Osteocyte (in vitro differentiated cells): ENCODE results near the gene SPATA16. TPM values are rescaled to one million over a fixed set of nuclear protein-coding genes. Genes with fewer than 3 reads are reported as not detected.

Experiments used
- DNase-seq: peaks from one replicate; pipeline ENCODE4 v3.0.0; 2021; ENCODE audit warnings: mixed read lengths; ENCODE audit not compliant: unreplicated experiment; ENCODE audit errors: extremely low spot score
- H3K27ac Mint-ChIP-seq: one replicate; pipeline ENCODE4 v1.8.0; 2021; ENCODE audit warnings: mild to moderate bottlenecking, mixed read lengths; ENCODE audit not compliant: unreplicated experiment
- H3K27me3 Mint-ChIP-seq: one replicate; pipeline ENCODE4 v1.8.0; 2021; ENCODE audit warnings: mixed read lengths; ENCODE audit not compliant: unreplicated experiment
- H3K36me3 Mint-ChIP-seq: one replicate; pipeline ENCODE4 v1.8.0; 2021; ENCODE audit warnings: mixed read lengths; ENCODE audit not compliant: unreplicated experiment
- H3K4me1 Mint-ChIP-seq: one replicate; pipeline ENCODE4 v1.8.0; 2021; ENCODE audit warnings: mixed read lengths; ENCODE audit not compliant: unreplicated experiment
- H3K4me3 Mint-ChIP-seq: one replicate; pipeline ENCODE4 v1.8.0; 2021; ENCODE audit warnings: mild to moderate bottlenecking, moderate library complexity, mixed read lengths; ENCODE audit not compliant: unreplicated experiment
- H3K9me3 Mint-ChIP-seq: one replicate; pipeline ENCODE4 v1.8.0; 2021; ENCODE audit warnings: mixed read lengths; ENCODE audit not compliant: unreplicated experiment
- CTCF ChIP-seq: fragments of 200-600 bp; sonication (generic); IDR thresholded peaks from 2 replicates; pipeline ENCODE4 v1.5.0; 2021; ENCODE audit warnings: antibody characterized with exemption, mild to moderate bottlenecking, moderate library complexity
- total RNA-seq: library from RNA; stranded (reverse); gene quantifications from 2 replicates; pipeline ENCODE4 v1.2.1, GENCODE V29; 2021

Gene SPATA16
- total RNA-seq, 1 donor from 2014 or later, result not detected

GRCh38 chr3:173044998-173045397 is 96.0 kb downstream of the SPATA16 start:
- Mint-ChIP-seq H3K27me3 (peaks cover 29% of the 10 kb centered on the region), H3K27ac (no peak overlapping the region), H3K36me3 (no peaks in the 10 kb centered on the region), H3K4me1 (no peaks in the 10 kb centered on the region), H3K9me3 (no peaks in the 10 kb centered on the region), H3K4me3 (no peak overlapping the region)
- no peak for DNase-seq
- no peak for TF ChIP-seq CTCF

GRCh38 chr3:173043757-173044156 is 97.3 kb downstream of the SPATA16 start:
- peaks cover 29% of the 10 kb centered on the region for H3K27me3 Mint-ChIP-seq
- no peak overlapping the region for H3K27ac Mint-ChIP-seq
- no peaks in the 10 kb centered on the region for H3K4me1 Mint-ChIP-seq
- H3K4me3 Mint-ChIP-seq, result no peak overlapping the region
- H3K9me3 Mint-ChIP-seq, result no peaks in the 10 kb centered on the region
- TF ChIP-seq CTCF, result no peak
- no peaks in the 10 kb centered on the region for H3K36me3 Mint-ChIP-seq
- DNase-seq, result no peak

GRCh38 chr3:173038484-173038871 is 102.6 kb downstream of the SPATA16 start:
- Mint-ChIP-seq H3K27me3 (peaks cover 21% of the 10 kb centered on the region), H3K27ac (no peak overlapping the region), H3K36me3 (no peaks in the 10 kb centered on the region), H3K4me1 (no peaks in the 10 kb centered on the region), H3K9me3 (no peaks in the 10 kb centered on the region), H3K4me3 (no peak overlapping the region)
- DNase-seq, result no peak
- TF ChIP-seq CTCF, result no peak

GRCh38 chr3:173037840-173038483 is 103.1 kb downstream of the SPATA16 start:
- Mint-ChIP-seq H3K4me3 (no peak overlapping the region), H3K27ac (no peak overlapping the region), H3K4me1 (no peaks in the 10 kb centered on the region), H3K9me3 (no peaks in the 10 kb centered on the region), H3K36me3 (no peaks in the 10 kb centered on the region), H3K27me3 (peaks cover 21% of the 10 kb centered on the region)
- no peak for TF ChIP-seq CTCF
- DNase-seq, result no peak

- no peak for TF ChIP-seq CTCF
- H3K4me1 Mint-ChIP-seq, result no peaks in the 10 kb centered on the region
- no peak overlapping the region for H3K27ac Mint-ChIP-seq
- no peak for DNase-seq
- H3K9me3 Mint-ChIP-seq, result no peaks in the 10 kb centered on the region
- H3K36me3 Mint-ChIP-seq, result no peaks in the 10 kb centered on the region
- H3K4me3 Mint-ChIP-seq, result no peak overlapping the region
- H3K27me3 Mint-ChIP-seq, result peaks cover 38% of the 10 kb centered on the region
These were observed 110.8 kb downstream of the SPATA16 start for GRCh38 chr3:173030273-173030672.
